GM12878 (cell line): ENCODE data around the gene DPH1. TPM values are rescaled to one million over a fixed set of nuclear protein-coding genes. Genes with fewer than 3 reads are reported as not detected.

Experiments used
- ATF2 ChIP-seq: IDR thresholded peaks from 2 replicates; pipeline ENCODE4 v1.6.1; 2012; ENCODE audit warnings: low read length, inconsistent platforms
- ATF7 ChIP-seq: fragments of 450-650 bp; IDR thresholded peaks from 2 replicates; pipeline ENCODE4 v1.6.1; 2016; ENCODE audit warnings: low read depth, mild to moderate bottlenecking
- CBX3 ChIP-seq: fragments of 200-600 bp; sonication (generic); IDR thresholded peaks from 2 replicates; pipeline ENCODE4 v1.6.1; 2016; ENCODE audit warnings: low read depth, borderline replicate concordance
- CHD1 ChIP-seq: IDR thresholded peaks from 2 replicates; pipeline ENCODE4 v1.6.1; 2012; ENCODE audit warnings: low read depth, low read length, improper control_type of control experiment
- CHD4 ChIP-seq: fragments of 200-600 bp; sonication (generic); IDR thresholded peaks from 2 replicates; pipeline ENCODE4 v1.6.1; 2016; ENCODE audit warnings: mild to moderate bottlenecking
- EGR1 ChIP-seq, 2 experiments: IDR thresholded peaks; 1 replicate in 1 of 2; 2 replicates in 1 of 2; pipeline ENCODE4 v1.6.1; 2011 to 2012; ENCODE audit warnings: low read depth in 2 of 2, low read length in 2 of 2, borderline replicate concordance in 1 of 2, mild to moderate bottlenecking in 1 of 2, moderate library complexity in 1 of 2
- EZH2 ChIP-seq: IDR thresholded peaks from 2 replicates; pipeline ENCODE4 v1.6.1; 2012; ENCODE audit warnings: low read depth, mild to moderate bottlenecking, control low read depth, inconsistent platforms, low read length, borderline replicate concordance; ENCODE audit not compliant: control insufficient read depth
- MEF2A ChIP-seq: IDR thresholded peaks from 2 replicates; pipeline ENCODE4 v1.6.1; 2011; ENCODE audit warnings: low read depth, mild to moderate bottlenecking, low read length, moderate library complexity; ENCODE audit not compliant: insufficient read depth
- MEF2B ChIP-seq: fragments of 450-650 bp; IDR thresholded peaks from 2 replicates; pipeline ENCODE4 v1.6.1; 2018; ENCODE audit warnings: mild to moderate bottlenecking, moderate library complexity; ENCODE audit not compliant: partially characterized antibody, poor library complexity, severe bottlenecking
- MLLT1 ChIP-seq: fragments of 450-650 bp; IDR thresholded peaks from 2 replicates; pipeline ENCODE4 v1.6.1; 2016; ENCODE audit warnings: mild to moderate bottlenecking
- NBN ChIP-seq: fragments of 450-650 bp; IDR thresholded peaks from 2 replicates; pipeline ENCODE4 v1.6.1; 2016
- NFIC ChIP-seq: IDR thresholded peaks from 2 replicates; pipeline ENCODE4 v1.6.1; 2012; ENCODE audit warnings: low read depth, mild to moderate bottlenecking, inconsistent platforms, low read length, moderate library complexity
- POLR2AphosphoS5 ChIP-seq: IDR thresholded peaks from 2 replicates; pipeline ENCODE4 v1.6.1; 2011; ENCODE audit warnings: mild to moderate bottlenecking, low read length, inconsistent platforms
- SMAD1 ChIP-seq: fragments of 450-650 bp; IDR thresholded peaks from 2 replicates; pipeline ENCODE4 v1.6.1; 2018; ENCODE audit warnings: mild to moderate bottlenecking, low read depth; ENCODE audit not compliant: partially characterized antibody
- SMAD5 ChIP-seq: IDR thresholded peaks from 2 replicates; pipeline ENCODE4 v1.6.1; 2016; ENCODE audit warnings: antibody characterized with exemption, low read depth
- SMARCA5 ChIP-seq: fragments of 450-650 bp; IDR thresholded peaks from 2 replicates; pipeline ENCODE4 v1.6.1; 2017; ENCODE audit warnings: mild to moderate bottlenecking
- SPI1 ChIP-seq: IDR thresholded peaks from 2 replicates; pipeline ENCODE4 v1.6.1; 2011; ENCODE audit warnings: low read depth, mild to moderate bottlenecking, low read length, moderate library complexity, borderline replicate concordance; ENCODE audit not compliant: insufficient read depth
- YBX1 ChIP-seq: fragments of 450-650 bp; IDR thresholded peaks from 2 replicates; pipeline ENCODE4 v1.6.1; 2016; ENCODE audit warnings: antibody characterized with exemption
- polyA plus RNA-seq, 11 experiments: library from polyadenylated mRNA; depleted of rRNA in 4 of 11; unstranded in 6 of 11; stranded (reverse) in 5 of 11; fragments of >200 nt; fragmentation: Nextera tagmentation in 4 of 11; fragmentation: Illumina TruSeq in 1 of 11; extraction: Ambion mirVana in 4 of 11; extraction: Trizol in 1 of 11; gene quantifications; 1 replicate in 1 of 11; 2 replicates in 10 of 11; pipeline versions ENCODE4 v1.2.1 to v1.2.3, GENCODE V29; 2011 to 2016; ENCODE audit warnings: inconsistent platforms in 2 of 11, missing spikeins in 2 of 11, low read depth in 1 of 11
- total RNA-seq, 4 experiments: library from RNA; depleted of rRNA in 3 of 4; stranded (reverse); fragments of >200 nt in 3 of 4; fragmentation: Illumina TruSeq in 1 of 4; extraction: Trizol in 1 of 4; gene quantifications; 2 replicates each; pipeline versions ENCODE4 v1.2.1 to v1.2.3, GENCODE V29; 2013 to 2021

DPH1 gene
- total and polyA plus RNA-seq, 10 of the 15 experiments (the other 5 are each of a cell fraction or from before 2014, with no cell fraction given): 0.29 to 33.6 (median 20.2) TPM

GRCh38 chr17:2090210-2090641 is 60.3 kb downstream of the DPH1 start (continued):
- TF ChIP-seq SPI1 (0 out of 2 replicates have a peak, but pooled peaks have one; percentile 16), CHD1 (0 out of 2 replicates have a peak, but pooled peaks have one; percentile 49), MEF2B (no peak), SMAD5 (0 out of 2 replicates have a peak, but pooled peaks have one; percentile 37), EGR1 (IDR thresholded peaks at IDR 0.05; ENCODE audit: borderline replicate concordance in 1 of 2, low read depth in 2 of 2, low read length in 2 of 2) (no peak), ATF2 (no peak), SMARCA5 (no peak), EZH2 (no peak), YBX1 (0 out of 2 replicates have a peak, but pooled peaks have one; percentile 8), MLLT1 (peak; percentile 22), CHD4 (no peak), POLR2AphosphoS5 (peak; percentile 63; the same call in 1 of the 2 replicates), ATF7 (no peak), NFIC (no peak), MEF2A (no peak), CBX3 (no peak), SMAD1 (no peak), NBN (0 out of 2 replicates have a peak, but pooled peaks have one; percentile 45)
